Epithelial cell of proximal tubule (primary cell): ENCODE results near the gene CYTH1. TPM values are rescaled to one million over a fixed set of nuclear protein-coding genes. Genes with fewer than 3 reads are reported as not detected.

Source experiments
- DNase-seq: peaks from one replicate; pipeline ENCODE4 v3.0.0-alpha.2; 2011; ENCODE audit warnings: low read depth
- H3K4me3 ChIP-seq: 2 replicates; pipeline ENCODE4 v1.5.1; 2011; ENCODE audit warnings: low read depth, mild to moderate bottlenecking, low read length
- CTCF ChIP-seq: conservative IDR thresholded peaks from 2 replicates; pipeline ENCODE4 v1.5.1; 2012; ENCODE audit warnings: low read depth, mild to moderate bottlenecking, low read length
- total RNA-seq: library from RNA; depleted of rRNA; stranded (reverse); fragments of >200 nt; gene quantifications from 2 replicates; pipeline ENCODE4 v1.2.3, GENCODE V29; 2015

The CYTH1 gene
- total RNA-seq, 1 donor from 2014 or later, result 16.8 TPM

- peak; percentile 86 for DNase-seq
- TF ChIP-seq CTCF, result no peak
- H3K4me3 ChIP-seq, result no peak overlapping the region
Measured at GRCh38 chr17:78706271-78706915, 75.7 kb downstream of the CYTH1 start.

DNA sequence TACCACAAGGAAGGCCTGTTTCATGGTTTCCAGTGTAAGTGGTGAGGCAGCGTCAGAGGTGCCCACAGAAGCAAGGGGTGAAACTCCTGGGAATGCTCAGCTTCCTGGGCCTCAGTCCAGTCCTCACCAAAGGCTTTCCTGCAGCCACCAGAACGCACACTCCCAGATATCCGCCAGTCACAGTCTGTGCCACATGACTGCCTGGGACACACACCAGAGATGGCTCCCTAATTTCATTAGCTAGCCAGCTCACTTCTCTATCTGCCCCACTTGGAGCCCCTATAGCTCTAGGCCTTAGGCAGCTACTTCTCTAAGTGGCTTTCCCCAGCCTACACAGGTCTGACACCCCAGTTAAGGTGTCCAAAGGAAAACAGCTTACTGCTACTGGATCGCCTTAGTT lies 77.0 kb downstream of the CYTH1 start:
- no peak for DNase-seq
- TF ChIP-seq CTCF, result no peak
- no peak overlapping the region for H3K4me3 ChIP-seq

DNA sequence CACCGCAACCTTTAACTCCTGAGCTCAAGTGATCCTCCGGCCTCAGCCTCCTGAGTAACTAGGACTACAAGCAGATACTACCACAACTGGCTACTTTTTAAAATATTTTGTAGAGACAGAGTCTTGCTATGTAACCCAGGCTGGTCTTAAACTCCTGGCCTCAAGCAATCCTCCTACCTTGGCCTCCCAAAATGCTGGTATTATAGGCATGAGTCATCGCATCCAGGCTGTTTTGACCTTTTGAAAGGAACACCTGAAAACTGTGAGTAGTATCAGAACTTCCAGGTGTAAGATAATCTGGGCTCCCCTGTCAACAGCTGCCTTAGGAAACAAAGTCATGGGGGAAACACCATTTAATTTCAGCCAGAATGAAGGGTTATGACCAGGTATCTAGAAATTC lies 77.5 kb downstream of the CYTH1 start:
- H3K4me3 ChIP-seq, result no peak overlapping the region
- no peak for DNase-seq
- TF ChIP-seq CTCF, result no peak

DNA sequence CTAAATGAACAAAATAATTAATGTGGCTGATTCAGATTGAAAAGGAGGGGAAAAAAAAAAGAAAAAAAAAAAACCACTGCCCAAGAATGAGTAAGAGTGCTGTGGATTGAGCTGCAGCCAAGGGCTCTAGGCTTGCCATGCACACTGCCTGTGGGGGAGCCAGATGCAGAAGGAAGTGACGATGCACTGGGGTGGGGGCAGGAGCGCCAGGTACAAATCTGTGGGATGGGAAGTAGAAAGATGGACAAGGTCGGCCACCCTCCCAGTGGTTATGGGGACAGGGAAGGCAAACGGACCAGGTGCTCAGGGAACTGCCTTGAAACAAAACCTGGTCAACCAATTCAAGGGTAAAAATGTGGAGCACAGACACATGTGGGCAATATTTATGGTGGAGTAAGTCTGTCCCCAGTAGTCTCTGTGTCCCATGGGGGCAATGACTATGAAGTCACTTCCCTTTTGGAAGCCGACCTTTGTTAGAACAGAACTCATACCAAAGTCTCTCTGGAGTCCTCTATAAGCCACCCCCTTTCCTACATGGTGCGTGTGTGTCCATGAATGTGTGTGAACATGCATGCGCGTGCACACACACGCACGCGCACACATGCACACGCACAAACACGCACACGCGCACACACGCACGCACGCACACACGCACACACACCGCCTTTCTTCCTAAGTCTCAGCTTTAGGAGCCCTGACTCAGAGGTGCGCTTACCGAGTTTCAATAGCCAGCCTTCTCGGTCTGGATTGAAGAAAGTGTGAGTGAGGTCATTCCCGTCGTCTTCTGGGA lies 84.3 kb downstream of the CYTH1 start:
- no peak overlapping the region for H3K4me3 ChIP-seq
- no peak for TF ChIP-seq CTCF
- DNase-seq, result no peak

DNA sequence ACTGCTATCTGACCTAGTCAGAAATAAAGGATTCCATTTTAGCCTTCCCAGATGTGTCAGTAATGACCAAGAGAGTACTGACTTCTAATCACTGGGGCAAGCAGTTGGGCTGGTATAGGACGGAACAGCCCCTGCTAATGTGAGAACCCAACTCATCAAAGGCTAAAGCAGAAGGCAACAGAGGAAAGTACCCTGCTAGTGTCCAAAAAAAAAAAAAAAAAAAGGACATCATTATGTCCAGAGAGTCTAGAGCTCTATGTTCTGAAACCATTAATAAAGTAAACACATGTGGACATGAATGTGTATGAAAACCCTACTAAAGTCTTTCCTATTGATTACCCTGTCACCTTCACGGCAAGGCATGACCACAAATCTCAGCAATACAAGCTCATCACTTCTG lies 85.0 kb downstream of the CYTH1 start:
- no peak overlapping the region for H3K4me3 ChIP-seq
- DNase-seq, result no peak
- no peak for TF ChIP-seq CTCF

DNA sequence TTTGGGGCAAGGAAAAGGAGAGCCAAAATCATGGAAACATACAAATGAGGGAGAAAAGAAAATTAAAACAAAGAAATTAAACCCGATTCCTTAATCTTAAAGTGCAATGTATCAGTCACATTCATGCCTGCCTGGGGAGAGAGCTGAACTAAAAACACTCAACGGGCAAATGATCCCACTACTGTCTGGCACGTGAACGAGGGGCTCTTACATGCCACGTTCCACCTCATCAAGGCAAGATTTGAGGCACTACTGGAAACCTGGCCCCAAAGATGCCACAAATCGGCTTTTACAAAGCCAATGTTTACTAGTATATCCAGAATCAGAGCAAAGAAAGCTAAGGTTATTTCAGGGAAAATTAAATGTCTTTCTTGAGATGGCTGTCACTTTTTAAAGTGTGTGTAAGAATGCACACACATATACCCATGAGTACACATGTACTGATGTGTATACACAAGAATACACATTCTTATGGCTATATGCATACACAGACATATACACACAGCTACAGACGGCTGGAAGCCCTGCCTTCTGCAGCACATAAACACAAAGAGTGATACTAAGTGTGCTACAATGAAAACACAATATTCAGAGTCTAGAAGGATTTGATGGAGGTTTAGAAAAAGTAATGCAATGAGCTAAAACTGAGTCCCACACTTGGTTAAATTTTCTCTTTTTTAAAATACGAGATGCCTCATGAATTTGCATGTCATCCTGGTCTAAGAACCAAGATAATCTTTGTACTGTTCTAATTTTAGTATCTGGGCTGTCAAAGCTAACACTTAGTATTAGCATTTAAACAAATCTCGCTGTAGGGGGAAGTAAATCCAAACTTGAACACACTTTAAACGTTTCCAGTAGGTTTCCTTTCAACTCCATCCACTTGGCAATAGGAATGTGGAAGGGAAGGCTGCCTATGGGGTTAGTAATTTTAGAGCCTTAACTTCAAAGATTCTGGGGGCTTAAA lies 85.8 kb downstream of the CYTH1 start:
- no peak for TF ChIP-seq CTCF
- H3K4me3 ChIP-seq, result no peak overlapping the region
- no peak for DNase-seq
